H9 (cell line): ENCODE measurements around the gene BICDL2. TPM values are rescaled to one million over a fixed set of nuclear protein-coding genes. Genes with fewer than 3 reads are reported as not detected.
A peak's percentile ranks its signal among the peaks of the same experiment; 100 is the strongest.

Experiments used
- DNase-seq: peaks from one replicate; pipeline ENCODE4 v3.0.0-alpha.2; 2017
- H2AFZ ChIP-seq: one replicate; pipeline ENCODE4 v1.6.1; 2013; ENCODE audit warnings: mild to moderate bottlenecking, low read length, control low read depth, moderate library complexity
- H2AK5ac ChIP-seq: 2 replicates; pipeline ENCODE4 v1.6.1; 2013; ENCODE audit warnings: low read length, control low read depth, mixed read lengths; ENCODE audit not compliant: insufficient read length
- H2BK120ac ChIP-seq: one replicate; pipeline ENCODE4 v1.6.1; 2013; ENCODE audit warnings: low read depth, mild to moderate bottlenecking, low read length, control low read depth, inconsistent platforms; ENCODE audit not compliant: poor library complexity, severe bottlenecking
- H2BK12ac ChIP-seq: 2 replicates; pipeline ENCODE4 v1.6.1; 2013; ENCODE audit warnings: low read length, control low read depth, mixed read lengths, low read depth; ENCODE audit not compliant: insufficient read length
- H2BK15ac ChIP-seq: 2 replicates; pipeline ENCODE4 v1.6.1; 2013; ENCODE audit warnings: low read depth, low read length, control low read depth
- H2BK20ac ChIP-seq: one replicate; pipeline ENCODE4 v1.6.1; 2013; ENCODE audit warnings: low read depth, mild to moderate bottlenecking, low read length, control low read depth, inconsistent platforms; ENCODE audit not compliant: poor library complexity, severe bottlenecking
- H2BK5ac ChIP-seq: 2 replicates; pipeline ENCODE4 v1.6.1; 2013; ENCODE audit warnings: low read length, control low read depth, mixed read lengths; ENCODE audit not compliant: insufficient read length
- H3K14ac ChIP-seq: 2 replicates; pipeline ENCODE4 v1.6.1; 2013; ENCODE audit warnings: low read length, control low read depth; ENCODE audit not compliant: insufficient read depth
- H3K18ac ChIP-seq: 2 replicates; pipeline ENCODE4 v1.6.1; 2013; ENCODE audit warnings: low read depth, mild to moderate bottlenecking, mixed read lengths, low read length, control low read depth; ENCODE audit not compliant: insufficient read length
- H3K23ac ChIP-seq: 2 replicates; pipeline ENCODE4 v1.6.1; 2013; ENCODE audit warnings: low read length, control low read depth, mixed read lengths, low read depth; ENCODE audit not compliant: insufficient read length
- H3K23me2 ChIP-seq: 2 replicates; pipeline ENCODE4 v1.6.1; 2013; ENCODE audit warnings: low read depth, mild to moderate bottlenecking, mixed read lengths, low read length, control low read depth; ENCODE audit not compliant: insufficient read length, poor library complexity, severe bottlenecking
- H3K27ac ChIP-seq: 2 replicates; pipeline ENCODE4 v1.5.1; 2013; ENCODE audit warnings: low read length, control low read depth, mixed read lengths, low read depth; ENCODE audit not compliant: insufficient read length
- H3K27me3 ChIP-seq: 2 replicates; pipeline ENCODE4 v1.6.1; 2013; ENCODE audit warnings: low read length, control low read depth, inconsistent platforms; ENCODE audit not compliant: insufficient read depth
- H3K4ac ChIP-seq: 2 replicates; pipeline ENCODE4 v1.6.1; 2013; ENCODE audit warnings: low read depth, mild to moderate bottlenecking, control low read depth, inconsistent platforms, low read length, moderate library complexity
- H3K4me1 ChIP-seq: 2 replicates; pipeline ENCODE4 v1.6.1; 2013; ENCODE audit warnings: low read length, control low read depth, inconsistent platforms; ENCODE audit not compliant: insufficient read depth
- H3K4me2 ChIP-seq: 2 replicates; pipeline ENCODE4 v1.6.1; 2013; ENCODE audit warnings: low read length, control low read depth, mixed read lengths; ENCODE audit not compliant: insufficient read length, insufficient read depth
- H3K56ac ChIP-seq: 2 replicates; pipeline ENCODE4 v1.6.1; 2013; ENCODE audit warnings: low read depth, mild to moderate bottlenecking, mixed read lengths, low read length, control low read depth; ENCODE audit not compliant: insufficient read length
- H3K79me1 ChIP-seq: 2 replicates; pipeline ENCODE4 v1.6.1; 2013; ENCODE audit warnings: low read depth, mild to moderate bottlenecking, moderate library complexity, low read length, control low read depth, inconsistent platforms; ENCODE audit not compliant: insufficient read depth, poor library complexity, severe bottlenecking
- H3K79me2 ChIP-seq: 2 replicates; pipeline ENCODE4 v1.6.1; 2013; ENCODE audit warnings: low read length, control low read depth, inconsistent platforms; ENCODE audit not compliant: insufficient read depth
- H3K9ac ChIP-seq: 2 replicates; pipeline ENCODE4 v1.6.1; 2013; ENCODE audit warnings: low read length, control low read depth, mixed read lengths; ENCODE audit not compliant: insufficient read length; ENCODE audit errors: extremely low read depth
- H3K9me3 ChIP-seq: one replicate; pipeline ENCODE4 v1.6.1; 2013; ENCODE audit warnings: low read depth, low read length, inconsistent platforms; ENCODE audit not compliant: control insufficient read depth
- H3T11ph ChIP-seq: one replicate; pipeline ENCODE4 v1.6.1; 2013; ENCODE audit warnings: mild to moderate bottlenecking, low read length, control low read depth, inconsistent platforms
- H4K20me1 ChIP-seq: one replicate; pipeline ENCODE4 v1.6.1; 2013; ENCODE audit not compliant: control insufficient read depth, insufficient read length, insufficient read depth
- H4K5ac ChIP-seq: 2 replicates; pipeline ENCODE4 v1.6.1; 2013; ENCODE audit warnings: low read depth, mild to moderate bottlenecking, mixed read lengths, low read length, control low read depth; ENCODE audit not compliant: insufficient read length
- H4K8ac ChIP-seq: replicated peaks from 2 replicates; pipeline ENCODE4 v1.6.1; 2013; ENCODE audit warnings: low read length, control low read depth, mixed read lengths, low read depth; ENCODE audit not compliant: insufficient read length
- H4K91ac ChIP-seq: 2 replicates; pipeline ENCODE4 v1.6.1; 2013; ENCODE audit warnings: low read depth, mild to moderate bottlenecking, moderate library complexity, mixed read lengths, low read length, control low read depth; ENCODE audit not compliant: insufficient read length
- H3K27ac Mint-ChIP-seq, 3 experiments: 2 replicates in 2 of 3; 3 replicates in 1 of 3; pipeline ENCODE4 v1.8.0; 2020 to 2021; ENCODE audit warnings: mixed read lengths in 3 of 3, mild to moderate bottlenecking in 1 of 3, moderate library complexity in 1 of 3
- H3K27me3 Mint-ChIP-seq: 2 replicates; pipeline ENCODE4 v1.8.0; 2021; ENCODE audit warnings: low read depth, mild to moderate bottlenecking, moderate library complexity, mixed read lengths
- H3K36me3 Mint-ChIP-seq, 3 experiments: 2 replicates in 2 of 3; 3 replicates in 1 of 3; pipeline ENCODE4 v1.8.0; 2020 to 2021; ENCODE audit warnings: low read depth in 3 of 3, mixed read lengths in 3 of 3; ENCODE audit not compliant: insufficient read depth in 1 of 3
- H3K4me1 Mint-ChIP-seq, 2 experiments: 2 replicates each; pipeline ENCODE4 v1.8.0; 2020; ENCODE audit warnings: mixed read lengths in 2 of 2
- H3K4me3 Mint-ChIP-seq, 2 experiments: 2 replicates in 1 of 2; 3 replicates in 1 of 2; pipeline ENCODE4 v1.8.0; 2020 to 2021; ENCODE audit warnings: mild to moderate bottlenecking in 2 of 2, mixed read lengths in 2 of 2, moderate library complexity in 1 of 2
- H3K9me3 Mint-ChIP-seq, 2 experiments: 2 replicates in 1 of 2; 3 replicates in 1 of 2; pipeline ENCODE4 v1.8.0; 2020; ENCODE audit warnings: mild to moderate bottlenecking in 2 of 2, mixed read lengths in 2 of 2, moderate library complexity in 1 of 2
- CTCF ChIP-seq: fragments of 200-600 bp; sonication (generic); conservative IDR thresholded peaks from 3 replicates; pipeline ENCODE4 v1.8.0; 2021; ENCODE audit warnings: antibody characterized with exemption, mild to moderate bottlenecking
- WGBS: extraction: QIAGEN DNeasy Blood & Tissue Kit; methylation state at CpG from one replicate; pipeline ENCODE4 v1.1.7; 2013; ENCODE audit warnings: missing lambda C conversion rate, low lambda C conversion rate, mixed read lengths; ENCODE audit not compliant: insufficient read length; ENCODE audit errors: extremely low coverage; 5-methylcytosine and 5-hydroxymethylcytosine counted together
- total RNA-seq: library from RNA; stranded (reverse); gene quantifications from 2 replicates; pipeline ENCODE4 v1.2.1, GENCODE V29; 2021

Gene BICDL2
- total RNA-seq, 1 experiment from 2014 or later: 13.5 TPM

GRCh38 chr16:3008690-3009037, 28.1 kb downstream of the BICDL2 start:
- Histone ChIP-seq H3K27ac (peak overlapping the region; percentile 88), H2AK5ac (no peak overlapping the region), H4K5ac (peak overlapping the region; percentile 4), H3K4ac (peak overlapping the region; percentile 38; the same call in 1 of the 2 replicates), H3K23me2 (peaks cover 19% of the 10 kb centered on the region), H3K9ac (no peak overlapping the region), H3K56ac (no peak overlapping the region), H3T11ph (peak overlapping the region; percentile 81), H3K4me2 (peak overlapping the region; percentile 53), H4K20me1 (no peaks in the 10 kb centered on the region), H3K18ac (peak overlapping the region; percentile 81), H3K14ac (peak overlapping the region; percentile 37), H3K27me3 (no peaks in the 10 kb centered on the region), H2BK15ac (no peak overlapping the region), H2BK20ac (peak overlapping the region; percentile 84), H3K23ac (no peak overlapping the region), H2BK5ac (no peak overlapping the region), H3K79me2 (no peaks in the 10 kb centered on the region), H4K91ac (peak overlapping the region; percentile 6), H2AFZ (no peak overlapping the region), H2BK120ac (peak overlapping the region; percentile 25), H3K79me1 (no peaks in the 10 kb centered on the region), H4K8ac (no peak overlapping the region), H3K4me1 (peaks cover 11% of the 10 kb centered on the region; the same call in 1 of the 2 replicates), H3K9me3 (no peaks in the 10 kb centered on the region), H2BK12ac (no peak overlapping the region)
- H3K36me3 Mint-ChIP-seq: peaks cover 0 to 6% (median 0%) of the 10 kb centered on the region in 3 experiments; a peak in 1 of 7 replicates
- no CpG with 5 or more reads among the region's 4 CpGs for WGBS
- TF ChIP-seq CTCF: no peak
- H3K4me3 Mint-ChIP-seq: peak overlapping the region; percentile 66 to 79
- peaks cover 3% of the 10 kb centered on the region; the same call in 1 of the 2 replicates for H3K27me3 Mint-ChIP-seq
- H3K4me1 Mint-ChIP-seq: peaks cover 49 to 75% of the 10 kb centered on the region in 2 experiments
- H3K9me3 Mint-ChIP-seq: no peaks in the 10 kb centered on the region
- peak overlapping the region; percentile 99 to 100 (median 100) for H3K27ac Mint-ChIP-seq
- no peak for DNase-seq
